Measurements from ENCODE around the gene TAX1BP3. TPM values are rescaled to one million over a fixed set of nuclear protein-coding genes. Genes with fewer than 3 reads are reported as not detected.
A peak's percentile ranks its signal among the peaks of the same experiment; 100 is the strongest.
"Not testable (repeated sequence)": the region's sequence is repeated elsewhere in the genome, so short reads cannot be mapped to it uniquely, and the experiment has no call there.

Gene TAX1BP3, protein sequence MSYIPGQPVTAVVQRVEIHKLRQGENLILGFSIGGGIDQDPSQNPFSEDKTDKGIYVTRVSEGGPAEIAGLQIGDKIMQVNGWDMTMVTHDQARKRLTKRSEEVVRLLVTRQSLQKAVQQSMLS
- polyA plus RNA-seq (ENCODE audit: insufficient read length in 4 of 4): 100 to 1,000 TPM in 2 of 4 donors, 10 to 100 TPM in 2; 97.5 to 110 (median 104) TPM

DNA sequence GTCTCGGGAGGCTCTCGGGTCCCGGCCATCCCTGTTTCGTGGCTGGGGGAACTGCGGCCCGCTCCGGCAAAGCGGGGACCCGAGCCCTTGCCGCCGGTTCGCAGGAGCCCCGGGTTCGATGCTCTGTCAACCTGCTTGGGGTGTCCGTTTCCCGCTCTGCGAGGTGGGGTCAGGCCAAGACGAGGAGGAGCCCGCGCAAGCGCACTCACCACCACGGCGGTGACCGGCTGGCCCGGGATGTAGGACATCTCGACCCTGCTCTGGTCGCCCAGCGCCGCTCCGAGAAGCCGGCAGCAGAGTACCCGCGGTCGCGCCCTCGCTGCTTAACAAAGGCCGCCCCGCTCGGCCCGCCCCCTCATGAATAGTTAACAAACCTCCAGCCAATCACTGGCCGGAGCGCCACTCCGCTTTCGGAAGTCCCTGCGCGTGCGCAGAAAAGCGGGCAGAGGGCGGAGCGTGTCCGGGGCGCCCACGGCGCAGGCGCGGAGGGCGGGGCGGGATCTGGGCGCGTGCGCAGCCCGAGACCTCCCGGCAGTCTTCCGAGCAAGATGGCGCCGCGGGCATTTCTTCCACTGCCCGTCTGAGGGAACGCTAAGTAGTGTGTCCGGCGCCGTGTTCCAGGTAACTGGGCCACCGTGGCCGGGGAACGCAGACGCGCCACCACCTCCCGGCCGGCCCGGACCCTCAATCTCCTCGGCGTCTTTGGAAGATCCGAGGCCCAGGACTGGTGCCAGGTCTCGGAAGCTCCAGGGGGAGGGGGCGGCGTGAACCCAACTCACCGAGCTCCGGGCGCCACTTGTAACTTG, at the start of gene TAX1BP3, which contains the start of gene EMC6:
TSS of gene TAX1BP3 (minus strand) at position 300 of the 806 bp plus-strand sequence. CDS start at position 248, 52 bp downstream.
TSS of gene EMC6 (plus strand) at position 534 of the 806 bp plus-strand sequence. CDS start 335 bp downstream, outside the sequence.
- DNase-seq (ENCODE audit: low read depth in 4 of 4, low spot score in 3 of 4): peak; percentile 95 to 100 (median 96)

DNA sequence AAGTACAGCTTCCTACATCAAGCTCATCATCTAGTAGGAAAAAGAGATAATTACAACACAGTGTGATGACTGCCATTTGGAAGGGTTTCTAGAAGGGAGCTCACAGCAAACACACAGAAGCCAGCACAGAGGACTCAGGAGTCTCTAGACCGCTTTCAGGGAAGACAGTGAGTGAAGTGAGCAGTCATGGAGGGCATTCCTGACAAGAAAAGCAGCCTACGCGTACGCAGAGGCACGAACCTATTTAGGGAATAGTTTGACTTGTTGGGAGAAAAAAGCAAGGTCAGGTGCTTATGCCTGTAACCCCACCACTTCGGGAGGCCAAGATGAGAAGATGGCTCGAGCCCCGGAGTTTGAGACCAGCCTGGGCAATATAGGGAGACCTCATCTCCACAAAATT, 46.9 kb upstream of the TAX1BP3 start:
- DNase-seq (ENCODE audit: low read depth in 4 of 4, low spot score in 3 of 4): no peak

DNA sequence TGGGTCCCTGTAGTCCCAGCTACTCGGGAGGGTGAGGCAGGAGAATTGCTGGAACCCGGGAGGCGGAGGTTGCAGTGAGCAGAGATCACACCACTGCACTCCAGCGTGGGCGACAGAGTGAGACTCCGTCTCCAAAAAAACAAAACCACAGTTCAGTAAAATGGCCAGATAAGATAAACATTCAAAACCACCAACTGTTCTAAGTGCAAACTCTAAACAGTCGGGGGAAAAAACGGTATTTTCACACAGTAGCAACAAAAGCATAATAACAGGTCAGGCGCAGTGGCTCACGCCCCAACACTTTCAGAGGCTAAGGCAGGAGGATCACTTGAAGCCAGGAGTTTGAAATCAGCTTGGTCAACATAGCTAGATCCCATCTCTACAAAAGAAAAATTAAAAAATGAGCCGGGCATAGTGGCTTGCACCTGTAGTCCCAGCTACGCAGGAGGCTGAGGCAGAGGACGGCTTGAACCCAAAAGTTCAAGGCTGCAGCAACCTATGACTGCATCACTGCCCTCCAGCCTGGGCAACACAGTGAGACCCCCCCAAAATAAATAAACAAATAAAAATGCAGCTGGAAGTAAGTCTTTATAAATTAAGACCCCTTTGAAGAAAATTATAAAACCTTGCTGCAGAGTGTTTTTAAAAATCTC, 44.6 kb upstream of the TAX1BP3 start:
- no peak for DNase-seq (ENCODE audit: low read depth in 4 of 4, low spot score in 3 of 4)

DNA sequence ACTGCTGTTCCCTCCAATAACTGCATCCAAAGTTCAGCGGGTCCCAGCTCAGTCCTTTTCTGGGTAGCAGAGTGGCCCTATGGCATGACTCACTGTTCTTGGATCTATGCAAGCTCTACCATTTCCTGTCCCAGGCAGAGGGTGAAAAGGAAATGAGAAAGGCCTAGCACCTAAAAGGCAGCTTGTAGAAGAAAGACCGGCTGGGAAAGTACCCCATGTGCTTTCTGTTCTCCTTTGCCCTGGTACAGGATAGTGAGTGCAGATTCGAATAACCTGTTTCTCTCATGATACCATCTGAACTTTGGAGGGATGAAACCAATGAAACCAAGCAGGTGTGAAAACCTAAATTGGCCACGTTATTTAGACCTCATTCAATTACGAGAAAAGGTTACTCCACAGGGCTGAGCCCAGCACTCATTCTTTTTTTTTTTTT, 42.6 kb upstream of the TAX1BP3 start:
- no peak for DNase-seq (ENCODE audit: low read depth in 4 of 4, low spot score in 3 of 4)

DNA sequence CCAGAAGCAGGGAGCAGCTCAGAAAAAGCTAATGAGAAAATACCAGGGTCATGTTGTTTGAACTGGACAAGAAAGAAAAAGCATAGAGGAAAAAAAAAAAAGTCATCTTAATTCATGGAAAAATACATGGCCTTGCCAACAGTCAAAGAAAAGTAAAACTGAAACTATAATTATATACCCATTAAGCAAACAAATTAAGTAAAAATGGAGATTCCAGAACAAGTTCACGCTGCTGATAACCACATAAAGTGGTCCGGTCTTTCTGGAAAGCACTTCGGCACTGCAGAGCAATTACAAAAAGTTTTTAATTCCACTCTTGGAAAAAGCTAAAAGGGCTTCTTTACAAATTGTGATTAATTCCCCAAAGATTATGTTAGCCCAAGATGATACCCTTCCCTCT, 40.0 kb upstream of the TAX1BP3 start:
- DNase-seq (ENCODE audit: low read depth in 4 of 4, low spot score in 3 of 4): no peak

DNA sequence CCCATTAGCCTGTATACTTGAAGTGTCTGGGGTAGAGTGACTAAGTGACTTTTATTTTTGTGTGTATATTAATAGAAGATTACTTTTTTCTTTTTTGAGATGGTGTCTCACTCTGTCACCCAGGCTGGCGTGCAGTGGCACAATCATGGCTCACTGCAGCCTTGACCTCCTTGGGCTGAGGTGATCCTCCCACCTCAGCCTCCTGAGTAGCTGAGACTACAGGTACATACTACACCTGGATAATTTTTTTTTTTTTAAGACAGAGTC, 37.3 kb upstream of the TAX1BP3 start:
- DNase-seq (ENCODE audit: low read depth in 4 of 4, low spot score in 3 of 4): not testable (repeated sequence)

DNA sequence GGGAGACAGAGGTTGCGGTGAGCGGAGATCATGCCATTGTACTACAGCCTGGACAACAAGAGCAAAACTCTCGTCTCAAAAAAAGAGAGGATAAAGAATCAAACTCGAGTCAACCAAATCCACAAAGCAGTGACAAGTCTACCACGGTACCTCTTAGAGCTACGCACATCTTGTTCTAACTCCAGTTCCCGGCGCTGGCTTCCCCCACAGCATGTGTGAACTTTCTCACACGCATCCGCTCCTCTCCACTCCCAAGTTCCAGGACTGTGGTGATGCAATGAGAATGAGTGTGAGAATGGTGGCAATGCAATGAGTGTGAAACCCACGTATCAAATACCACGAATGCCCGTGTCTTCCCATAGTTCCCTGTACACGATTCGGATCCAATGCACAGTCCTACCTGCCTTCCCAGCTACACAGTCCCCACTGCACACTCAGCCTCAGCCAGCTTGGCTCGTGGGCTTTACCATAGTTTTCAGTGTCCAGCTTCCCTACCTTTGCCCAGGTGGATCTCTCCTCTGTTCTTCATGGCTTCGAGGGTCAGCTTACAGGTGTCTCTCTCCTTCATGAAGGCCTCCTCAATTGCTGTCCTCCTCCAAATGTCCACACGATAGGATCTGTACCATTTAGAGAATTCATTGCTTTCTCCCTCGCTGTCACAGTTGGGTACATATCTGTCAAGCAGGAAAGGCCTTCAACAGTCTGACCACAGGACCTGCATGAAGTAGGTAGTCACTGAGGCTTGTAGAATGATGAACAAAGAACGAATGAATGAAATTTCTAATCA, 36.7 kb upstream of the TAX1BP3 start:
- no peak for DNase-seq (ENCODE audit: low read depth in 4 of 4, low spot score in 3 of 4)

DNA sequence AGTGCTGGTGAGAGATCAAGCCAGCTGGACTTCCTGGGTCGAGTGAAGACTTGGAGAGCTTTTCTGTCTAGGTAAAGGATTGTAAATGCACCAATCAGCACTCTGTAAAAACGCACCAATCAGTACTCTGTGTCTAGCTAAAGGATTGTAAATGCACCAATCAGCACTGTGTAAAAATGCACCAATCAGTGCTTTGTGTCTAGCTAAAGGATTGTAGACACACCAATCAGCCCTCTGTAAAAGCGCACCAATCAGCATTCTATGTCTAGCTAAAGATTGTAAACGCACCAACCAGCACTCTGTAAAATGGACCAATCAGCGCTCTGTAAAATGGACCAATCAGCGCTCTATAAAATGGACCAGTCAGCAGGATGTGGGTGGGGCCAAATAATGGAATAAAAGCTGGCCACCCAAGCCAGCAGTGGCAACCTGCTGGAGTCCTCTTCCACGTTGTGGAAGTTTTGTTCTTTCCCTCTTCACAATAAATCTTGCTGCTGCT, 33.7 kb upstream of the TAX1BP3 start:
- not testable (repeated sequence) for DNase-seq (ENCODE audit: low read depth in 4 of 4, low spot score in 3 of 4)

DNA sequence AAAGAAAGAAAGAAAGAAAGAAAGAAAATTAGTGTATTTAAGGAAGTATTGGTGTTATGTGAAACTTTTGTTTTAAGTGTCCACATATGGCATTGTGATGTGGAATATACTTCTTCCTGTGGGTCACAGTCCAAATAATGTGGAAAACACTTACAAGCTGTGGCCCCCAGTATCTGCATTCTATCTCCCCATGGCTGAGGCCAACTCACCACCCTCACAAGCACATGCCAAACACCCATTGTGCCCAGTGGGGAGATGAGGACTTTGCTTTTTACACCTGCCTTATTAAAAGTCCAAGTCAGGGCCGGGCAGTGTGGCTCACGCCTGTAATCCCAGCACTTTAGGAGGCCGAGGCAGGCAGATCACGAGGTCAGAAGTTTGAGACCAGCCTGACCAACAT, 31.6 kb upstream of the TAX1BP3 start:
- no peak for DNase-seq (ENCODE audit: low read depth in 4 of 4, low spot score in 3 of 4)

DNA sequence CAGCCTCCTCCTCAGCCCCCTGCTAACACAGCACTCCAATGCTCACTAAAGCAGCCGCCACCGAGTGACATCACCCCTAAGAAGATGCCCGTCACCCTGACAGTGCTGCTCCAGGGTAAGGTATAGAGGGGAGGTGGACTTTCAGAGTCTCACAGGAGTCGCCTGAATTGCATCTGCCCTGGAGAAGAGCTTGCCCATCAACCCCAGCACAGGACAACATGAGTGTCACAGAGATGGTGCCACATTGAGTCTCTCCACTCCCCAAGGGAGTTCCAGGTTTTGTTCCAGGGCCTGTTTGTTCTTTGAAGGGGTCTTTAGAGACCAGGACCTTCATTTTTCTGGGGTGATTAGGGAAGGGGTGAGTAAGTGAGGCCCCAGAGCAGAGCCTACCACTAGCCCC, 29.8 kb upstream of the TAX1BP3 start:
- no peak for DNase-seq (ENCODE audit: low read depth in 4 of 4, low spot score in 3 of 4)

DNA sequence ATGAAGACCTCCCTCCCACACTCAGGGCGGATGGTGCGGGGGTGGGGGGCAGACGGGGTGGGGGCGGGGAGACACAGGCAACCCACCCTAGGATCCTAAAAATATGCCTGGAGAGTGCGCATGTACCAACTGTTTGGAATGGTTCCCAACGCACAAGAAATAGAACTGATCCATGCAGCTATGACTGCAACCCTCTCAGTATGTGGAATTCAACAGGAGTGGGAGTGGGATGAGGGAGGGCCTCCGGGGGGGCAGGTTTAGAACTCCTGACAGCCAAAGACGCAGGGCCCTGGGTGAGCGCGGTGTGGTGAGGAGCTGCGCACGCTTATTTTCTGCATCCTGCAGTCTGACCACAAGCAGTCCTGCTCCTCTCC, 28.7 kb upstream of the TAX1BP3 start:
- no peak for DNase-seq (ENCODE audit: low read depth in 4 of 4, low spot score in 3 of 4)

DNA sequence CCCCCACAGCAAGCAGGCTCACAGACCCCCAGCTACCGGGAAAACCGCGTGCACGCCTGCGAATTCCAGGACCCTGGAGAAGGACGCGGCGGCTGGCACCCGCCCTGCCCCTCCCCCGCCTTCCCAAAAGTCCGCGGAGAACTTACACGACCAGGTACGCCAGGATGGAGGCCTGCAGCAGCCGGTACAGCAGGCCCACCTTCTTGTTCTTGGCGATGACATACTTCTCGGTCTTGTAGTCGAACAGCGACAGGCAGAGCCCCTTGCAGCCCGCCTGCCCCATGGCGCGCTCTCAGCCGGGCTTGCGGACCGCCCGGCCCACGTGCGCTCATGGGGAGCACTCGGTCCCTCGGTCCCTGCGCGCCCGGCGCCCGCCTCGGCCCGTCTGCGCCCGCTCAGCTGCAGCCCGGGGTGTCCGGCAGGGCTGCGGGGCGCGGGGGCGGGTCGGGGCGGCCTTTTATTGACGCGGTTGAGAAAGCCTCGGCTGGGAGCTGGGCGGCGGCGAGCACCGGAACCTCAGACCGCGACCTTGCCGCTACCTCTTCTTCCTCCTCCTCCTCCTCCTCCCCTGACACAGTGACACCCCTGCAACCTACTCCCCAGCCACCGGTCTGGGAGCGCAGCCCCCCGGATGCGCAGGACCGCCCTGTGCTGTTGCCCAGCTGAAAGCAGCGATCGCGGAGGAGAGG, 27.5 kb upstream of the TAX1BP3 start, which contains the start of gene P2RX5:
TSS of gene P2RX5 (minus strand) at position 433 of the 689 bp plus-strand sequence. CDS start at position 283, 150 bp downstream.
- DNase-seq (ENCODE audit: low read depth in 4 of 4, low spot score in 3 of 4): no peak

DNA sequence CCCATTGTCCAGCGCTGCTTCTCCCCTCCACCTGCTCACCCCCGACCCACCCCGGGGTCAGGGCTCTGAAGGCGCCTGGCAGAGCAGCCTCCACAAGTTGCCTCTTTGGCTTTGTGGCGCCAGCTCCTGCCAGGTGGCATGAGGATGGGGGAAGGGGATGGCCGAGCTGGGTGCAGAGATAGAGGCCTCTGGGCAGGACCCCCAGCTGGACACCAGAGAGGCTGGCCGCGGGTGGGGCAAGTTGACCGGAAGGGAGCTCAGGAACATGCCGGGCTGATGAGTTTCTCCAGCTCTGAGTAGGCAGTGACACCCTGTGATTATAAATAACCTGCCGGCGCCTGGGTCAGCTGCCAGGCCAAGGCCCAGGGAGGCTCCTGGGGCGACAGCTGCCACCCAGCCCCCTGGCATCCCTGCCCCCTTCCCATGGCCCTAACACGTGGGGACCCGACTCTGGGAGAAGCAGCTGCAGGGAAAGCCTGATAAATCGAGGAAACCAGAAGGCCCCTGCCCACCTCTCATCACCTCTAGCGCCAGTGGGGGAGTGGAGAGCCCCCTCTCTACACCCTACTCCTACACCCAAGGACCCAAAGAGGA, 26.8 kb upstream of the TAX1BP3 start:
- no peak for DNase-seq (ENCODE audit: low read depth in 4 of 4, low spot score in 3 of 4)

DNA sequence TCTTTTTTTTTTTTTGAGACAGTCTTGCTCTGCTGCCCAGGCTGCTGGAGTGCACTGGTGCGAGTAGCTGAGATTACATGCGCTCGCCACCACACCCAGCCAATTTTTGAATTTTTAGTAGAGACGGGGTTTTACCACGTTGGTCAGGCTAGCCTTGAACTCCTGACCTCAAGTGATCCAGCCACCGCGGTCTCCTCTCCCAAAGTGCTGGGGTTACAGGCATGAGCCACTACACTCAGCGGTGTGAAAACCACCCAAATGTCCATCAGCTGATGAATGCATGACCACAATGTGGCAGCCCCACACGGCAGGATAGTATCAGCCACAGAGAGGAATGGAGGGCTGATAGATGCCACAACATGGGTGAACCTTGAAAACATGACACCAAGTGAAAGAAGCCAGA, 25.5 kb upstream of the TAX1BP3 start:
- no peak for DNase-seq (ENCODE audit: low read depth in 4 of 4, low spot score in 3 of 4)

DNA sequence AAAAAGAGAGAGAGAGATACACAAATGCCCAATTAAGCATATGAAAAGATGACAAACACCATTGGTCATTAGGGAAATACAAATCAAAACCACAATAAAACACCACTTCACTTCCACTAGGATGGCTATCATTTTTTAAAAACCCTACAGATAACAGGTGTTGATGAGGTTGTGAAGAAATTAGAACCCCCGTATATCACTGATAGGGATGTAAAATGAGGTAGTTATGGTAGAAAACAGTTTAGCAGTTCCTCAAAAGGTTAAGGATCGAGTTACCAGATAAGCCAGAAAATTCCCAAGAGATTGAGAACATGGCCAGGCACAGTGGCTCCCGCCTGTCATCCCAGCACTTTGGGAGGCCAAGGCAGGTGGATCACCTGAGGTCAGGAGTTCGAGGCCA, 24.8 kb upstream of the TAX1BP3 start:
- no peak for DNase-seq (ENCODE audit: low read depth in 4 of 4, low spot score in 3 of 4)

DNA sequence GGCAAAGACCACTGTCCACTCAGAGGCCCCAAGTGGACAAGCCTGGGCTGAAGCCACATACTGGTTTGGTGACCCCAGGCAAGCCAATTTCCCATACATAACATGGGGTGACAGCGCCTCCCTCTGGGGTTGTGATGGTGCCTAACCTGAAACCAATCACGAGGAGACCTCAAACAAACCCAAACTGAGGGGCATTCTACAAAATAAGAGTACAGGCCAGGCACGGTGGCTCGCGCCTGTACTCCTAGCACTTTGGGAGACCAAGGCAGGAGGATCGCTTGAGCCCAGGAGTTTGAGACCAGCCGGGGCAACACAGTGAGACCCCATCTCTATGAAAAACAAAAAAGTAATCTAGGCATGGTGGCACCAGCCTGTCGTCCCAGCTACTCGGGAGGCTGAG, 24.0 kb upstream of the TAX1BP3 start:
- DNase-seq (ENCODE audit: low read depth in 4 of 4, low spot score in 3 of 4): no peak

DNA sequence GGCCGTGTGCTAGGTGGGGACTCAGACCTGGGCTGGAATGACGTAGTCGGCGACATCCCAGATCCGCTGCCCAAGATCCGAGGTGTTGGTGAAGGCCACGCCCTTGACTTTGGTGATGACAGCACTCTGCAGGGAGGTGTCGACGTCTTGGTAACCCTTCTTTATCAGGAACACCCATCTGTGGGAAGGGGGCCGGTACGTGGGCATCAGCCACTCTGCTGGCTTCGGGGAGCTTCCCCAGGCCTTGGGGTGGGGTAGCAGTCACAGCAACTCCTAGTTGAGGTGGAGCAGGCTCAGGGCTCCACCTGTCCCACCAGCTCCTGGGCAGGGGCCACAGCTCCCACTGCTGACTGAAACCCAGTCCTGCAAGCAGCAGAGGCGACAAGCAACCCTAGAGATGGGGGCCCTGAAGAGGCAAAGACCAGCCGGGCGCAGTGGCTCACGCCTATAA, 23.3 kb upstream of the TAX1BP3 start:
- no peak for DNase-seq (ENCODE audit: low read depth in 4 of 4, low spot score in 3 of 4)

DNA sequence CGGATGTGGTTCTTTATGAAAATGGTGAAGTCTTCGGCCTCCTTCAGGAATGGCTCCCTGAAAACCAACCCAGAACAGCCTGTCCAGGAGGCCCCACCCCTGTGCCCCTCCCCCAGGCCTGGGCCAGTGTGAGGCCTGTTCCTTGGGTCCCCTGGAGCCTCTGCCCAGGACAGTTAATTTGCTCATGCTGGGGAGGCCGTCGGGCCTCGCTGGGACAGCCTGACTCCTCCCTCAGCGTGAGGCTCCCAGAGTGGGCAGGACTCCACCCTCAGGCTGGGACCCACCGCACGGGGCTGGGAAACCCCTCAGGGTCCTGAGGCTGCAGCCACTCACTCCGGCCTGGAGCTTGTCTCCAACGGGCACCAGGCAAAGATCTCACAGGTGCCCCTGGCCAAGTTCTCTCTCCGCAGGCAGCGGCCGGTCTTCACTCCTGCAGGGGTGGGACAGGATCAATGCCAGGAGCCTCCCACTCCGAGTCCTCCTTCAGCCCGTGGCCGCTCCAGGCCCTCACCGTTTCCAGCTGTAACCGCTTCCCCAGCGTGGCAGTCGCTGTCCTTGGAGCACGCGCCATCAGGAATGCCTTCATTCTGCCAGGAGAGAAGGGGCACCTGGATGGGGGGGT, 21.8 kb upstream of the TAX1BP3 start:
- no peak for DNase-seq (ENCODE audit: low read depth in 4 of 4, low spot score in 3 of 4)
